GM18951 (cell line): ENCODE data around the gene GREM2.

Source experiments
- POLR2A ChIP-seq: IDR thresholded peaks from 4 replicates; pipeline ENCODE4 v1.6.1; 2011; ENCODE audit warnings: mild to moderate bottlenecking; ENCODE audit not compliant: insufficient read length, insufficient read depth; ENCODE audit errors: extremely low read depth
- in situ Hi-C: fragments of 300-500 bp; cut with MboI; formaldehyde crosslinking; loops from one replicate; pipeline ENCODE4 v1.12.0; 2022; ENCODE audit warnings: low sequenced_read_pairs, mixed read lengths, inconsistent platforms; ENCODE audit not compliant: unreplicated experiment

Gene GREM2

DNA sequence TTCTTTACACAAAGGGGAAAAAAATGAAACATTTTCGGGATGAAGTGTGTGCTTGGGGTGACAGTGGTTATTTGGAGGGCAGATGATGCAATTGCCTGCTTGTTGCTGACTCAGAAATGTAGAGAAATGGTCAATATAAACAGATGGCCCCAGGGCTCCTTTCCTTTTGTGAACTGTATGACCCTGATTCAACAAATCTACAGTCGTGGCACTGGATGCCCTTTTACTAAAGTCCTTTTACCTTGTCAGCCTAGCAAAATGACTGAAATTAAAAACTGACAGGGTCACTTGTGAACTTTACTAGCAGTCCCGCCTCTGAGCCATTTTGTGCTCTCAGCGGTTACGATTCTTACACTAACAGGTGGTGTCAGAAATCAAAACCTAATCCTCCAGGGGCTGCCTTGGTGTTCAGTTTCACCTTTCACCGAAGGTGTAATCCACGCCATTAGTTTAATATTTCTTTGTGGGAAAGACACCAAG, 49.8 kb downstream of the GREM2 start:
- in situ Hi-C loops = no loop called here

GRCh38 chr1:240559781-240560180, 52.2 kb downstream of the GREM2 start:
- in situ Hi-C loops = no loop called here
- TF ChIP-seq POLR2A = no peak

More for the DNA sequence above, 49.8 kb downstream of the GREM2 start:
- no peak for TF ChIP-seq POLR2A

GRCh38 chr1:240555524-240555923, 56.4 kb downstream of the GREM2 start:
- in situ Hi-C loops = no loop called here
- no peak for TF ChIP-seq POLR2A

DNA sequence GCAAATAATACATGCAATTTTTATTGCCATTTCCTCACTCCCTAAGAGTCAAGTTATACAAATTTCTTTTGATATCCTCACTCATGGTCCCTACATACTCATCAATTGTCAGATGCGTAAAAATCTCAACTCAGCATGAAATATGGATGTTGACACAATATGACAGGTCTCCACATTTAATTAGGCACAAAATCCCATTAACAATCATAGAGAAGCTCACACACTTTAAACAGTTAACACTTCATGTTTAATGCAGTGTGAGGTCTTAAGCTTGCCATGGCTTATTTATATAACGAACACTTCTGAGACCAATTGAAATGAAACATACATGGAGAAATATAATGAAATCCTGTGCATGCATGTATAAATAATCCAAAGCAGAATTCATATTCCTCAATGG, 58.6 kb downstream of the GREM2 start:
- TF ChIP-seq POLR2A = no peak
- in situ Hi-C loops = no loop called here

DNA sequence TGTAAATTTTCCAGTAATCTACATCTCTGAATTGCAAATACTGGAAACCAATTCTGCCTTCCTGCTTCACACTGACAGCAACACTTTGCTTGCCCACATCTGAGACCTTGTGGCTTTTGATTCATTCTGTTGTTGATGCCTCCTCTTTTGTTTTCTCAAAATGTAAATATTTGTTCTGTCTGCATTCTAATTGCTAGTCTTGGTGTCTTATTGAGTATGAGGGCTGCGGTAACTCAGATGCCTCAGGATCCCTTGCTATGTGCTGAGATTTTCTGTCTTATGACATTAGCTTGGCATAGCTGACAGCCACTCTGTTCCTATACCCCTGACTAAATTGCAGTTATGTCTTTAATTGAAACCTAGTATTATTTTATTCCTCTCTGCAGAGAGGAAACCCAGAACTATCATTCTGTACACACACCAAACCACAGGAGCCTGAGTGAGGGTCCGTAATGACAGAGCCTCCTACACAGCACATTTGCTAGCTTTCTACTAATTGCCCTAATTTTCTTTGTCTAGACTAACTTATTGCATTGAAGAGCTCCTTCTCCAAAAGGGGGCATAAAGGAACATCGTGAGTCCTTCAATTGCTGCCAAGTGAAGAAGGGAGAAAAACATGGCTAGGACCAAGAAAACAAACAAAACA, 72.1 kb downstream of the GREM2 start:
- TF ChIP-seq POLR2A = no peak
- in situ Hi-C loops = no loop called here

- in situ Hi-C loops = no loop called here
- no peak for TF ChIP-seq POLR2A
Observed at GRCh38 chr1:240538776-240539430, 73.1 kb downstream of the GREM2 start.

GRCh38 chr1:240533154-240533780, 78.7 kb downstream of the GREM2 start:
- no peak for TF ChIP-seq POLR2A
- in situ Hi-C loops = no loop called here

DNA sequence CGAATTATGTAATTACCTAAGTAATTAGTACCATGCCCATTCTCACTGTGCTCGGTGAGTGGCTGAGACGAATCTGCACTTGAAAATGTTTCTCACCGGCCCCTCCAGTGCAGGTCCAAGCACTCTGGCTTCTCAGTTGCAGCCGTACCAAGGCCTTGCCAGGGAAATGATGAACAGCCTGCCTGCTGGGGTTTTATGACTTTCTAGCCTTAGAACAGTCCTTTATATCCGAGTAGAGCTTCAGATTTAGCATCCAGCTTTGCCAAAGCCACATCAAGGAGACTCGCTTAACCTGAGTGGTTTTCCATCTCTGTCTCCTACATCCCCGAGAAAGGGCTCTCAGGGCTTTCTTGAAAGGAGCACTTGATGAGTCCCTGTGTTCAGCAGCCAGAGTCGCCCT, 83.4 kb downstream of the GREM2 start:
- in situ Hi-C loops = no loop called here
- no peak for TF ChIP-seq POLR2A

- TF ChIP-seq POLR2A = no peak
- in situ Hi-C loops = no loop called here
Observed at GRCh38 chr1:240527086-240527485, 84.9 kb downstream of the GREM2 start.

DNA sequence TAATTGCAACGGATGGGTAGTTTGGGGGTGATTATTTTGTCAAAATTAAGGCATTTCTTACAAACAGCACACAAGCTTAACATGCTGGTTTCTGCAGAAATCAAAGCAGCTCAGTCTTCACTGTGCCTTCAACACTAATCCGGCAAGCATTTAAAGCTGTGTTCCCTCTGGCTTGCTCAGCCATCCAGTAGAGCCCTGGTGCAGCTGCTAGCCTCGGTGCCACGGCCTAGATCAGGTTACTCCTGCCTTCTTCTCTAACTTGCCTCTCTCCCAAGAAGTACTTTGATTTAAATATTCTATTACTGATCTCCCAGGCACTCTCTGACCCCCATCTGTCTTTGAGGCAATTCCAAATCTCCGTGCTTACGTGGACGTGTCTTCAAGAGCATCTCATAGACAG, 85.6 kb downstream of the GREM2 start:
- in situ Hi-C loops = no loop called here
- TF ChIP-seq POLR2A = no peak

GRCh38 chr1:240524356-240525069, 87.4 kb downstream of the GREM2 start:
- TF ChIP-seq POLR2A = no peak
- in situ Hi-C loops = no loop called here

DNA sequence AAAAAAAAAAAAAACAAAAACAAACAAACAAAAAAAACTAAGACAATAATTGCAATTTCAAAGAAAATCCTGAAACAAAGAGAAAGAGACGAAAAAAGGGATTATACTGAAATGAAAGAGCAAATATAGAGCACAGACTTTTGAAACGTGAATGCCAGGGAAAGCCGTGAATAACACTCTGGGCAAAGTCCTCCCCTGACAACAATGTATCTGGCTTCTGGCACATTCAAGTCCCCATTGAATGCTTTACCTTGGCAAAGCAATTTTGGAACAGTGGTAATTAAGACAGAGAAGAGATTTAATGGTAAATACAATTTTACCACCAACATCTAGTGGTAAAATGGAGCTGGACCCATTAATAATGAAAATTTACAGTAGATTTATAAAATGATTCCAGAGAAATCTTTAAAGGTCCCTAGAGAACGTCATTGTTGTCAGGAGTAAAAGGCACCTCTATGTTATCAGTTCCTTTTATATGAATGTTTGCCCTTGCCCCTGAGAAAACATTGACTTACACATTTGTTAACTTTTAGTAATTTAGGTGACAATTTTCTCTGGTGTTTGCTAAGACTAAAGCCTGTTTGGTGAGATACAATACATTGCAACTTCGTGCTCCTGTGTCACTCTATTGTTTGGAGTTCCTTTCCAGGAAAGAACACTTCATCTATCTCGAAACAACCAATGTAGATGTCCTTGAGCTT, 89.7 kb downstream of the GREM2 start:
- no peak for TF ChIP-seq POLR2A
- in situ Hi-C loops = no loop called here

DNA sequence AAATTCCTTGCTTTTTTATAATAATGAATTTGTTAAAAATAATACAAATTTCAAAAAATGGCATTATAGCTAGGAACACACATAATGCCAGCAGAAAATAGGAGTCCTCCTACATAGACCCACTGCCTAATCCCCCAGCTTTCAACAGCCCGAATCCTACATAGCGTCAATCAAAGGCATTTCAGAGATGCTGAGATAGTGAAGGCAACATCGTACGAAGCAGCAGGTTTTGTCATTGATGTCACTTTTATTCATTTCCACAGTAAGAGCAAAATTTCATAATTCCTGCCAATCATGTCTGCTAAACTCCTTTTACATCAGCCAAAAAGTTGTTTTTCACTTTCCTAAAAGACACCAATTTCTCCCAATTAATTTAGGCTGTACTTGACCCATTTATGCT, 94.1 kb downstream of the GREM2 start:
- in situ Hi-C loops = no loop called here
- TF ChIP-seq POLR2A = no peak
